HT-29 (cell line): ENCODE results near the gene DHX8. TPM values are rescaled to one million over a fixed set of nuclear protein-coding genes. Genes with fewer than 3 reads are reported as not detected.

Experiments
- DNase-seq: peaks from one replicate; pipeline ENCODE4 v3.0.0-alpha.2; 2015; ENCODE audit warnings: low spot score
- small RNA-seq: library from RNA; depleted of rRNA; stranded (forward); fragments of <200 nt; gene quantifications from one replicate; pipeline ENCODE3, GENCODE V24; 2014
- total RNA-seq: library from RNA; depleted of rRNA; stranded (reverse); fragments of >200 nt; shearing (Covaris generic); gene quantifications from 2 replicates; pipeline ENCODE4 v1.2.3, GENCODE V29; 2014; rRNA removed

DHX8 gene
- total RNA-seq, 1 experiment from 2014 or later, result 33.8 TPM

DNA sequence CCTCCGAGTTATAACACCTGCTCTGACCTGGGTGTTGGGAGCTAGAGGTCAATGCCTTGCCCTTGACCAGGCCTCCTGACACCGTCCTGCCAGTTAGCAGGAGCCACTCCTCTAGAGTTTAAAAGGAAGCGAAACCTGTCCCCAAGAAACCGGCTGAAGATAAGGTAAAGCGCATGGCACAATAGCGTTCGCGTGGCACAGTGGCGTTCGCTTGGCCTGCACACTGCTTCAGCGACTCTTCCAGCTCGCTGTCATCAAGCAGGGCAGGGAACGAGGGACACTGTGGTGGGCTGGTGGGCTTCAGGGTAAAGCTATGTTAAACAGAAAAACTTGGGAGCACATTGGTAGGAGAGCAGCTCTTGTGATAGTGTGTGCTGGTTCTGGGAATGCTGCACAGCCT lies 90.6 kb downstream of the DHX8 start:
- DNase-seq, result no peak

DNA sequence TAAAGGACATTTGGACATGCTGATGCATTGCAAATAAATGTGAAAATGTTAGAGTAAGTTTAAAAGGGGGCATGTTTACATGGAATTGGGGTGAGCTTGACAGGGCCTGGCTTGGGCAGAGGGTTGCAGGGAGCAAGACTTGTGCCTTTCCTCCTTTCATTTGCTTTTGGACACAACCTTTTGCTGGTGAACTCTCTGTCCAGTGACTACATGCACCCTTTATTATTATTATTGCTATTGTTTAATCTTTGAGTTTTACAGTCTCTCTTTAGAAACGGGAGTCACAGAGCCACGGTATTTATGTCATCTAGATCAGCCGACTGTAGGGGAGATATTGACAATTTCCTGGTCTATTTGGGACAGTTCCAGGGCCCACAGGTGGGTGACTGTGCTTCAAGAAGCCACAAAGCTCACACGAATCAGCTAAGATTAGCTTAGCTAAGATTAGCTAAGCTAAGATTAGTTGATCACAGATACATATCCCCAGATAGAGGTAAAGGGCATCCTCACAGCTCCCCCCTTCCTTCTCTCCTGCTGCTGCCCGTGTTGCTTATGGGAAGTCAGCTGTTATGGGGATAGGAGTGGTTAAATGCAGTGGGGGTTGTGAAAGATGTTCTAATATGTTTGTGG lies 91.2 kb downstream of the DHX8 start:
- DNase-seq, result no peak

Small RNAs within 50 kb of the gene (small RNA-seq; reads per million reads assigned to genes)
- gene RNU6-406P (not detected), gene RNU6-971P (not detected)

Other genes starting within 250 kb of the DHX8 start
- gene RNU2-1, start 250.0 kb upstream of the DHX8 start, total RNA-seq, result not detected in 2 replicates
- gene ARL4D, start 85.0 kb upstream of the DHX8 start, total RNA-seq, result 2.6 and 2.8 TPM in 2 replicates
- 129 and 149 TPM in 2 replicates for gene ETV4, start 62.4 kb downstream of the DHX8 start, total RNA-seq
- gene MEOX1, start 177.9 kb downstream of the DHX8 start, total RNA-seq, result not detected in 2 replicates